Uterus (tissue), 2 donors: ENCODE results near the gene ABCF2.
A peak's percentile ranks its signal among the peaks of the same experiment; 100 is the strongest.

Experiments
- CTCF ChIP-seq, 4 experiments: fragments of 200-600 bp in 2 of 4; fragments of 450-650 bp in 2 of 4; sonication (generic) in 2 of 4; IDR thresholded peaks; one replicate each; pipeline ENCODE4 v1.5.1; 2016 to 2019; ENCODE audit warnings: antibody characterized with exemption in 4 of 4, mild to moderate bottlenecking in 2 of 4, moderate library complexity in 1 of 4
- POLR2A ChIP-seq, 2 donors: fragments of 450-650 bp; IDR thresholded peaks; one replicate each; pipeline ENCODE4 v1.6.1; 2016; ENCODE audit warnings: antibody characterized with exemption in 2 of 2, mild to moderate bottlenecking in 1 of 2, moderate library complexity in 1 of 2

GRCh38 chr7:151245360-151246101 lies 18.5 kb upstream of the ABCF2 start:
- TF ChIP-seq CTCF (IDR thresholded peaks at IDR 0.05) (peak; percentile 45 to 81 (median 62)), POLR2A (IDR thresholded peaks at IDR 0.05) (no peak)
